GM12878 (cell line): ENCODE data around the gene FYTTD1. TPM values are rescaled to one million over a fixed set of nuclear protein-coding genes. Genes with fewer than 3 reads are reported as not detected.

Experiments used
- ATAC-seq: fragments of 200-7000 bp; cut with Tn5 transposase; 3 replicates; pipeline ENCODE4 v1.9.1; 2020; ENCODE audit warnings: mild to moderate bottlenecking, moderate library complexity
- BruUV-seq: library from RNA; stranded (reverse); fragments of 400-500 nt; replicated peaks from 2 replicates; lab custom pipeline; 2021; lab: Mats Ljungman, UMichigan
- CTCF ChIA-PET: fragments of 300-600 bp; sonication (Branson Sonifier 250); formaldehyde crosslinking; extraction: SDS; loops from one replicate; lab custom pipeline; 2021; ENCODE audit warnings: inconsistent platforms; lab: Yijun Ruan, JAX
- POLR2A ChIA-PET: fragments of 350-600 bp; formaldehyde crosslinking; extraction: SDS; loops from one replicate; lab custom pipeline; 2021; ENCODE audit warnings: inconsistent platforms; lab: Charles Lee
- RAD21 ChIA-PET: fragments of 300-600 bp; sonication (Branson Sonifier 250); formaldehyde crosslinking; loops from one replicate; lab custom pipeline; 2023; ENCODE audit warnings: antibody characterized with exemption; ENCODE audit not compliant: unreplicated experiment; lab: Charles Lee
- SMC1A ChIA-PET: fragments of 300-600 bp; sonication (Branson Sonifier 250); formaldehyde crosslinking; loops from one replicate; lab custom pipeline; 2023; ENCODE audit not compliant: unreplicated experiment, uncharacterized antibody; lab: Charles Lee
- DNase-seq: peaks from one replicate; pipeline ENCODE4 v3.0.0-alpha.2; 2011; ENCODE audit warnings: low read depth, low spot score
- FAIRE-seq: peaks from 3 replicates; lab custom pipeline; 2011; peaks lifted over from hg19 to GRCh38; lab: Jason Lieb, UNC
- H2AFZ ChIP-seq: 2 replicates; pipeline ENCODE4 v1.6.0; 2011; ENCODE audit warnings: low read depth, low read length, control low read depth; ENCODE audit not compliant: control insufficient read depth
- H3K27ac ChIP-seq: 2 replicates; pipeline ENCODE4 v1.5.1; 2011; ENCODE audit warnings: control low read depth; ENCODE audit not compliant: control insufficient read depth, insufficient read depth
- H3K27me3 ChIP-seq, 2 experiments: replicated peaks in 1 of 2; 2 replicates each; pipeline versions ENCODE4 v1.6.0 to v1.6.1; 2011; ENCODE audit warnings: low read length in 1 of 2; ENCODE audit not compliant: control insufficient read depth in 2 of 2, insufficient read depth in 2 of 2
- H3K36me3 ChIP-seq, 2 experiments: 2 replicates each; pipeline ENCODE4 v1.5.1; 2011; ENCODE audit warnings: low read length in 1 of 2; ENCODE audit not compliant: control insufficient read depth in 2 of 2, insufficient read depth in 2 of 2
- H3K4me1 ChIP-seq: 2 replicates; pipeline ENCODE4 v1.6.1; 2011; ENCODE audit warnings: mild to moderate bottlenecking, low read length, moderate library complexity, mixed read lengths; ENCODE audit not compliant: control insufficient read depth, insufficient read depth
- H3K4me2 ChIP-seq: 2 replicates; pipeline ENCODE4 v1.6.0; 2011; ENCODE audit warnings: control low read depth; ENCODE audit not compliant: control insufficient read depth, insufficient read depth
- H3K4me3 ChIP-seq: fragments of 200-600 bp; sonication (generic); 2 replicates; pipeline ENCODE4 v1.5.1; 2016
- H3K79me2 ChIP-seq: 2 replicates; pipeline ENCODE4 v1.6.0; 2011; ENCODE audit warnings: low read length; ENCODE audit not compliant: control insufficient read depth, insufficient read depth
- H3K9ac ChIP-seq: 2 replicates; pipeline ENCODE4 v1.8.0; 2011; ENCODE audit warnings: low read length, control low read depth, mixed read lengths; ENCODE audit not compliant: control insufficient read depth, insufficient read depth
- H3K9me3 ChIP-seq: replicated peaks from 3 replicates; pipeline ENCODE4 v1.5.1; 2011; ENCODE audit warnings: mild to moderate bottlenecking, low read length; ENCODE audit not compliant: control insufficient read depth, insufficient read depth
- H4K20me1 ChIP-seq: 2 replicates; pipeline ENCODE4 v1.6.0; 2011; ENCODE audit not compliant: control insufficient read depth, insufficient read depth
- ASH2L ChIP-seq: fragments of 300-600, 200-600 bp; sonication (generic); IDR thresholded peaks from 2 replicates; pipeline ENCODE4 v1.6.1; 2017; ENCODE audit warnings: low read depth, mild to moderate bottlenecking, borderline replicate concordance
- ATF7 ChIP-seq: fragments of 450-650 bp; IDR thresholded peaks from 2 replicates; pipeline ENCODE4 v1.6.1; 2016; ENCODE audit warnings: low read depth, mild to moderate bottlenecking
- BHLHE40 ChIP-seq, 2 experiments: fragments of 450-650 bp in 1 of 2; IDR thresholded peaks; 2 replicates each; pipeline ENCODE4 v1.6.1; 2011 to 2017; ENCODE audit warnings: low read depth in 2 of 2, borderline replicate concordance in 1 of 2, improper control_type of control experiment in 1 of 2, low read length in 1 of 2, mild to moderate bottlenecking in 1 of 2
- ELK1 ChIP-seq: IDR thresholded peaks from 2 replicates; pipeline ENCODE4 v1.6.1; 2012; ENCODE audit warnings: low read depth, low read length, improper control_type of control experiment
- HDAC6 ChIP-seq: fragments of 200-600 bp; sonication (generic); IDR thresholded peaks from one replicate; pipeline ENCODE4 v1.8.0; 2017; ENCODE audit warnings: antibody characterized with exemption; ENCODE audit not compliant: unreplicated experiment
- MTA2 ChIP-seq: fragments of 450-650 bp; IDR thresholded peaks from 2 replicates; pipeline ENCODE4 v1.6.1; 2016; ENCODE audit warnings: low read depth, mild to moderate bottlenecking, moderate library complexity
- MXI1 ChIP-seq: fragments of 150-350 bp; IDR thresholded peaks from 2 replicates; pipeline ENCODE4 v1.6.1; 2011; ENCODE audit warnings: low read depth, mild to moderate bottlenecking, inconsistent platforms, low read length, improper control_type of control experiment
- NR2F1 ChIP-seq: fragments of 450-650 bp; conservative IDR thresholded peaks from 2 replicates; pipeline ENCODE4 v1.6.1; 2017; ENCODE audit warnings: mild to moderate bottlenecking
- PAX8 ChIP-seq: fragments of 450-650 bp; IDR thresholded peaks from 2 replicates; pipeline ENCODE4 v1.6.1; 2017; ENCODE audit warnings: mild to moderate bottlenecking, moderate library complexity
- RAD21 ChIP-seq: IDR thresholded peaks from 2 replicates; pipeline ENCODE4 v1.6.1; 2011; ENCODE audit warnings: mild to moderate bottlenecking, low read depth, low read length, moderate library complexity; ENCODE audit not compliant: insufficient read depth
- RAD51 ChIP-seq: fragments of 450-650 bp; IDR thresholded peaks from 2 replicates; pipeline ENCODE4 v1.6.1; 2016; ENCODE audit warnings: moderate library complexity, mild to moderate bottlenecking, inconsistent platforms
- RCOR1 ChIP-seq: conservative IDR thresholded peaks from 2 replicates; pipeline ENCODE4 v1.6.1; 2012; ENCODE audit warnings: low read depth, low read length, improper control_type of control experiment
- SIX5 ChIP-seq: IDR thresholded peaks from 2 replicates; pipeline ENCODE4 v1.6.1; 2011; ENCODE audit warnings: mild to moderate bottlenecking, low read depth, low read length, moderate library complexity; ENCODE audit not compliant: severe bottlenecking
- STAT1 ChIP-seq: fragments of 450-650 bp; conservative IDR thresholded peaks from 2 replicates; pipeline ENCODE4 v1.6.1; 2014; ENCODE audit warnings: antibody characterized with exemption, mild to moderate bottlenecking
- TAF1 ChIP-seq: IDR thresholded peaks from 2 replicates; pipeline ENCODE4 v1.6.1; 2011; ENCODE audit warnings: mild to moderate bottlenecking, low read depth, low read length, borderline replicate concordance
- YY1 ChIP-seq: IDR thresholded peaks from 2 replicates; pipeline ENCODE4 v1.6.1; 2011; ENCODE audit warnings: low read depth, mild to moderate bottlenecking, low read length
- ZNF207 ChIP-seq: fragments of 450-650 bp; IDR thresholded peaks from 2 replicates; pipeline ENCODE4 v1.6.1; 2014; ENCODE audit warnings: antibody characterized with exemption, mild to moderate bottlenecking, borderline replicate concordance
- ZNF24 ChIP-seq: fragments of 450-650 bp; IDR thresholded peaks from 2 replicates; pipeline ENCODE4 v1.6.1; 2017; ENCODE audit warnings: antibody characterized with exemption, mild to moderate bottlenecking
- ZNF274 ChIP-seq: IDR thresholded peaks from one replicate; pipeline ENCODE4 v1.8.0; 2011; ENCODE audit not compliant: insufficient read length, insufficient read depth
- WGBS: methylation state at CpG from one replicate; pipeline ENCODE4 v1.1.6; 2016; ENCODE audit warnings: low lambda C conversion rate; ENCODE audit not compliant: insufficient replicate concordance, insufficient coverage; ENCODE audit errors: missing lambda C conversion rate; 5-methylcytosine and 5-hydroxymethylcytosine counted together
- in situ Hi-C: fragments of 300-500 bp; cut with MboI; formaldehyde crosslinking; loops from 9 replicates; pipeline ENCODE4 v1.14.3; 2018; ENCODE audit warnings: mixed read lengths
- intact Hi-C: fragments of 100-400 bp; cut with micrococcal nuclease; formaldehyde crosslinking; loops from one replicate; pipeline ENCODE4 v1.14.2; 2022; ENCODE audit not compliant: unreplicated experiment
- polyA plus RNA-seq, 11 experiments: library from polyadenylated mRNA; depleted of rRNA in 4 of 11; unstranded in 6 of 11; stranded (reverse) in 5 of 11; fragments of >200 nt; fragmentation: Nextera tagmentation in 4 of 11; fragmentation: Illumina TruSeq in 1 of 11; extraction: Ambion mirVana in 4 of 11; extraction: Trizol in 1 of 11; gene quantifications; 1 replicate in 1 of 11; 2 replicates in 10 of 11; pipeline versions ENCODE4 v1.2.1 to v1.2.3, GENCODE V29; 2011 to 2016; ENCODE audit warnings: inconsistent platforms in 2 of 11, missing spikeins in 2 of 11, low read depth in 1 of 11
- total RNA-seq, 4 experiments: library from RNA; depleted of rRNA in 3 of 4; stranded (reverse); fragments of >200 nt in 3 of 4; fragmentation: Illumina TruSeq in 1 of 4; extraction: Trizol in 1 of 4; gene quantifications; 2 replicates each; pipeline versions ENCODE4 v1.2.1 to v1.2.3, GENCODE V29; 2013 to 2021
- TF ChIP-seq, protein P1 (sequence below): fragments of 450-650 bp; IDR thresholded peaks from 2 replicates; pipeline ENCODE4 v1.6.1; 2017; ENCODE audit warnings: low read depth, mild to moderate bottlenecking, moderate library complexity

Gene FYTTD1
- total and polyA plus RNA-seq, 10 of the 15 experiments (the other 5 are each of a cell fraction or from before 2014, with no cell fraction given) = 25.5 to 101 (median 59.4) TPM

DNA sequence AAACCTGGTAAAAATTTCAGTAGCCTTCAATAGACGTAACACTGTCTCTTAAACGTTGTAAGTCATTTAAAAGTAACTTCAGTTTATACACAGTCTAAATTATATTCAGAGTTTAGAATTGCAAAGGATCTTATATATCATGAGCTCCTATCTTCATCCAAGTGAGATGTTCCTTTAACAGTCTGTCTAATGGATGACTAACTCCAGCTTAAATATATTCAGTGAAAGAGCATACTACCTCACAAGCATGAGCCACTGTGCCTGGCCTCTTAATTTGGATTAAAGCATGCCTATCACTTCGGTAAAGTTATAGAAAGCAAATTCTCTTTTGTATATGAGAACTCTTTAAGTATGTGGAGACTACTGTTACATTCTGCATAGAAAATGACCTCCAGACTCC lies 7.0 kb downstream of the FYTTD1 start:
- ChIA-PET SMC1A (interaction anchor here (0.7 to 1.8 kb wide), 11 partner anchors 11 to 100 kb away, joined by 3 to 6 read pairs (median 3); no protein-coding TSS in a partner anchor), RAD21 (interaction anchor here (1.3 to 1.4 kb wide), 2 partner anchors 44 to 158 kb away, joined by 3 to 4 read pairs; no protein-coding TSS in a partner anchor), CTCF (interaction anchor here (0.7 to 1.5 kb wide), 7 partner anchors 8 to 69 kb away, joined by 3 to 9 read pairs (median 4); partner anchors contain the start of gene LRCH3), POLR2A (no interaction called here)
- Histone ChIP-seq H3K4me2 (no peak overlapping the region; the same call in 1 of the 2 replicates), H4K20me1 (peaks cover 3% of the 10 kb centered on the region), H3K79me2 (peaks cover 75% of the 10 kb centered on the region), H3K9ac (no peak overlapping the region), H3K27ac (no peak overlapping the region), H3K27me3 (no peaks in the 10 kb centered on the region), H2AFZ (no peak overlapping the region), H3K4me1 (peaks cover 3% of the 10 kb centered on the region; the same call in 1 of the 2 replicates), H3K4me3 (no peak overlapping the region; the same call in 1 of the 2 replicates), H3K36me3 (peaks cover 0 to 7% of the 10 kb centered on the region in 2 experiments), H3K9me3 (no peaks in the 10 kb centered on the region)
- 86% methylated on average over 3 of the region's 3 CpGs for WGBS
- ATAC-seq (no peak), FAIRE-seq (no peak), DNase-seq (no peak)
- no TSS peak for BruUV-seq
- intact Hi-C loops = no loop called here
- in situ Hi-C loops = no loop called here
- TF ChIP-seq RAD51 = no peak
- no peak for TF ChIP-seq ZNF207
- no peak for TF ChIP-seq ATF7
- no peak for TF ChIP-seq YY1
- TF ChIP-seq SIX5 = no peak
- TF ChIP-seq, protein P1, sequence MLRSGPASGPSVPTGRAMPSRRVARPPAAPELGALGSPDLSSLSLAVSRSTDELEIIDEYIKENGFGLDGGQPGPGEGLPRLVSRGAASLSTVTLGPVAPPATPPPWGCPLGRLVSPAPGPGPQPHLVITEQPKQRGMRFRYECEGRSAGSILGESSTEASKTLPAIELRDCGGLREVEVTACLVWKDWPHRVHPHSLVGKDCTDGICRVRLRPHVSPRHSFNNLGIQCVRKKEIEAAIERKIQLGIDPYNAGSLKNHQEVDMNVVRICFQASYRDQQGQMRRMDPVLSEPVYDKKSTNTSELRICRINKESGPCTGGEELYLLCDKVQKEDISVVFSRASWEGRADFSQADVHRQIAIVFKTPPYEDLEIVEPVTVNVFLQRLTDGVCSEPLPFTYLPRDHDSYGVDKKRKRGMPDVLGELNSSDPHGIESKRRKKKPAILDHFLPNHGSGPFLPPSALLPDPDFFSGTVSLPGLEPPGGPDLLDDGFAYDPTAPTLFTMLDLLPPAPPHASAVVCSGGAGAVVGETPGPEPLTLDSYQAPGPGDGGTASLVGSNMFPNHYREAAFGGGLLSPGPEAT = no peak
- TF ChIP-seq MTA2 = no peak
- no peak for TF ChIP-seq PAX8
- no peak for TF ChIP-seq STAT1
- no peak for TF ChIP-seq HDAC6
- TF ChIP-seq ZNF274 = no peak
- no peak for TF ChIP-seq ZNF24
- TF ChIP-seq MXI1 = no peak
- no peak for TF ChIP-seq RAD21
- TF ChIP-seq TAF1 = no peak
- no peak for TF ChIP-seq NR2F1
- TF ChIP-seq BHLHE40 (IDR thresholded peaks at IDR 0.05; ENCODE audit: borderline replicate concordance in 1 of 2, low read depth in 2 of 2, low read length in 1 of 2) = no peak
- no peak for TF ChIP-seq ASH2L
- no peak for TF ChIP-seq ELK1
- TF ChIP-seq RCOR1 = no peak
